ENCODE measurements around the gene ZBTB17. TPM values are rescaled to one million over a fixed set of nuclear protein-coding genes. Genes with fewer than 3 reads are reported as not detected.

ZBTB17 gene
- total and polyA plus RNA-seq, 10 of the 15 experiments (the other 5 are each of a cell fraction or from before 2014, with no cell fraction given), result 0.87 to 59.4 (median 38.7) TPM

GRCh38 chr1:15937706-15938168 is 38.2 kb downstream of the ZBTB17 start:
- 81% methylated on average over 14 of the region's 14 CpGs for WGBS (ENCODE audit: insufficient coverage, insufficient replicate concordance, low lambda C conversion rate, missing lambda C conversion rate)
- FAIRE-seq (no peak), DNase-seq (ENCODE audit: low read depth, low spot score) (no peak), ATAC-seq (peak; percentile 15)
- H3K4me2 ChIP-seq (ENCODE audit: control insufficient read depth, insufficient read depth), result no peak overlapping the region
- intact Hi-C loops (cut with micrococcal nuclease; ENCODE audit: unreplicated experiment), result no loop called here
- no peaks in the 10 kb centered on the region for H3K79me2 ChIP-seq (ENCODE audit: control insufficient read depth, insufficient read depth, low read length)
- H3K4me1 ChIP-seq (ENCODE audit: control insufficient read depth, insufficient read depth, low read length), result no peaks in the 10 kb centered on the region
- no peak for TF ChIP-seq CBFB (IDR thresholded peaks at IDR 0.05; ENCODE audit: low read depth)
- 0 out of 6 replicates have a peak, but pooled peaks of 2 of the 3 experiments have one; percentile 1 to 11 for TF ChIP-seq CTCF (IDR thresholded peaks at IDR 0.05 in 2 of 3, conservative IDR thresholded peaks at IDR 0.05 in 1 of 3; ENCODE audit: control insufficient read depth in 2 of 3, extremely low read depth in 1 of 3, insufficient read depth in 1 of 3, low read depth in 3 of 3, low read length in 3 of 3)
- no peak for TF ChIP-seq NFXL1 (IDR thresholded peaks at IDR 0.05; ENCODE audit: borderline replicate concordance)
- no peak for TF ChIP-seq CBX3 (IDR thresholded peaks at IDR 0.05; ENCODE audit: borderline replicate concordance, low read depth)
- TF ChIP-seq FOS (IDR thresholded peaks at IDR 0.05; ENCODE audit: borderline replicate concordance, extremely low read depth, insufficient read length), result no peak
- no peak for TF ChIP-seq RUNX3 (IDR thresholded peaks at IDR 0.05; ENCODE audit: low read length)
- peak; percentile 57 for TF ChIP-seq POLR2A (IDR thresholded peaks at IDR 0.05; ENCODE audit: low read depth, low read length)
- no peak for TF ChIP-seq EP300 (IDR thresholded peaks at IDR 0.05; ENCODE audit: borderline replicate concordance in 1 of 2, control insufficient read depth in 1 of 2, low read depth in 2 of 2, low read length in 2 of 2)
- no peak for TF ChIP-seq YBX1 (IDR thresholded peaks at IDR 0.05)
- TF ChIP-seq PML (IDR thresholded peaks at IDR 0.05; ENCODE audit: low read length), result peak; percentile 23; the same call in 1 of the 2 replicates
- TF ChIP-seq JUNB (IDR thresholded peaks at IDR 0.05), result no peak
- RAD21 ChIA-PET (ENCODE audit: unreplicated experiment), result no interaction called here
- BruUV-seq (replicated peaks), result no TSS peak
- no peak overlapping the region for H3K9ac ChIP-seq (ENCODE audit: control insufficient read depth, insufficient read depth, low read length)
- H3K27ac ChIP-seq (ENCODE audit: control insufficient read depth, insufficient read depth), result no peak overlapping the region
- H3K9me3 ChIP-seq (replicated peaks; ENCODE audit: control insufficient read depth, insufficient read depth, low read length), result no peaks in the 10 kb centered on the region
- no peaks in the 10 kb centered on the region for H3K27me3 ChIP-seq (replicated peaks in 1 of 2; ENCODE audit: control insufficient read depth in 2 of 2, insufficient read depth in 2 of 2, low read length in 1 of 2)
- CTCF ChIA-PET, result interaction anchor here (1.4 to 3.3 kb wide), 4 partner anchors 68 to 146 kb away, joined by 4 to 19 read pairs (median 5); no protein-coding TSS in a partner anchor
- no peak overlapping the region for H3K4me3 ChIP-seq
- H2AFZ ChIP-seq (ENCODE audit: control insufficient read depth, low read depth, low read length), result no peak overlapping the region
- POLR2A ChIA-PET, result interaction anchor here (0.6 to 1.0 kb wide), 4 partner anchors 9 to 157 kb away, joined by 3 to 5 read pairs (median 4); no protein-coding TSS in a partner anchor
- in situ Hi-C loops (cut with MboI), result no loop called here
- H3K36me3 ChIP-seq (ENCODE audit: control insufficient read depth in 2 of 2, insufficient read depth in 2 of 2, low read length in 1 of 2), result peaks cover 16 to 68% of the 10 kb centered on the region in 2 experiments
- H4K20me1 ChIP-seq (ENCODE audit: control insufficient read depth, insufficient read depth), result no peaks in the 10 kb centered on the region
- SMC1A ChIA-PET (ENCODE audit: uncharacterized antibody, unreplicated experiment), result interaction anchor here (1.4 to 1.7 kb wide), 2 partner anchors 122 to 146 kb away, joined by 4 to 9 read pairs; no protein-coding TSS in a partner anchor
